HepG2 (cell line): Measurements from ENCODE around the gene LSMEM2. TPM values are rescaled to one million over a fixed set of nuclear protein-coding genes. Genes with fewer than 3 reads are reported as not detected.

ENCODE experiments used
- ARHGAP35 ChIP-seq: sonication (generic); formaldehyde crosslinking; IDR thresholded peaks from 2 replicates; pipeline ENCODE4 v1.9.0; 2022; ENCODE audit warnings: mild to moderate bottlenecking, inconsistent platforms, moderate library complexity, missing genetic modification reagents, borderline replicate concordance
- DNMT1 ChIP-seq: sonication (generic); formaldehyde crosslinking; IDR thresholded peaks from 2 replicates; pipeline ENCODE4 v1.5.1; 2020; ENCODE audit warnings: mild to moderate bottlenecking, missing genetic modification reagents
- ELF1 ChIP-seq: sonication (generic); formaldehyde crosslinking; IDR thresholded peaks from 2 replicates; pipeline ENCODE4 v1.4.0; 2020; ENCODE audit warnings: missing genetic modification reagents
- KLF6 ChIP-seq: IDR thresholded peaks from 2 replicates; pipeline ENCODE4 v1.8.0; 2016; ENCODE audit warnings: missing biosample characterization, missing genetic modification reagents
- LCORL ChIP-seq, 2 experiments: fragments of 450-650 bp in 1 of 2; sonication (generic) in 1 of 2; formaldehyde crosslinking in 1 of 2; IDR thresholded peaks; 2 replicates each; pipeline versions ENCODE4 v1.5.0 to v1.6.1; 2017 to 2020; ENCODE audit warnings: antibody characterized with exemption in 1 of 2, missing genetic modification reagents in 1 of 2
- MIER3 ChIP-seq: IDR thresholded peaks from 2 replicates; pipeline ENCODE4 v1.6.1; 2016; ENCODE audit warnings: missing compliant biosample characterization, borderline replicate concordance
- MTF1 ChIP-seq: sonication (generic); formaldehyde crosslinking; IDR thresholded peaks from 2 replicates; pipeline ENCODE4 v1.5.0; 2020; ENCODE audit warnings: missing genetic modification reagents
- SIX4 ChIP-seq: sonication (generic); formaldehyde crosslinking; IDR thresholded peaks from 2 replicates; pipeline ENCODE4 v1.4.0; 2020; ENCODE audit warnings: missing genetic modification reagents
- SNAPC2 ChIP-seq: sonication (generic); formaldehyde crosslinking; IDR thresholded peaks from 2 replicates; pipeline ENCODE4 v1.8.1; 2022; ENCODE audit warnings: mild to moderate bottlenecking, missing genetic modification reagents
- TRIM24 ChIP-seq: sonication (generic); formaldehyde crosslinking; IDR thresholded peaks from 2 replicates; pipeline ENCODE4 v1.8.0; 2022; ENCODE audit warnings: mild to moderate bottlenecking, missing genetic modification reagents
- ZNF17 ChIP-seq: sonication (generic); formaldehyde crosslinking; IDR thresholded peaks from 2 replicates; pipeline ENCODE4 v1.5.0; 2020; ENCODE audit warnings: mild to moderate bottlenecking, missing genetic modification reagents
- ZNF564 ChIP-seq: sonication (generic); formaldehyde crosslinking; IDR thresholded peaks from 2 replicates; pipeline ENCODE4 v1.8.1; 2023; ENCODE audit warnings: mild to moderate bottlenecking, missing genetic modification reagents
- ZNF569 ChIP-seq: sonication (generic); formaldehyde crosslinking; IDR thresholded peaks from 2 replicates; pipeline ENCODE4 v1.5.0; 2020; ENCODE audit warnings: mild to moderate bottlenecking, missing genetic modification reagents, moderate library complexity, borderline replicate concordance
- polyA plus RNA-seq, 8 experiments: library from polyadenylated mRNA; depleted of rRNA in 3 of 8; stranded (reverse) in 7 of 8; unstranded in 1 of 8; fragments of >200 nt; fragmentation: Illumina TruSeq in 4 of 8; extraction: Trizol in 4 of 8; gene quantifications; 2 replicates each; pipeline versions ENCODE4 v1.2.1 to v1.2.3, GENCODE V29; 2011 to 2016; ENCODE audit warnings: low read depth in 4 of 8, missing spikeins in 1 of 8, mixed read lengths in 1 of 8; ENCODE audit not compliant: insufficient read depth in 1 of 8
- total RNA-seq, 5 experiments: library from RNA; depleted of rRNA; stranded (reverse); fragments of >200 nt; fragmentation: Illumina TruSeq; extraction: Trizol; gene quantifications; 2 replicates each; pipeline ENCODE4 v1.2.3, GENCODE V29; 2016; ENCODE audit warnings: low read depth in 1 of 5
- TF ChIP-seq, protein P1 (sequence below): sonication (generic); formaldehyde crosslinking; IDR thresholded peaks from 2 replicates; pipeline ENCODE4 v1.8.0; 2022; ENCODE audit warnings: missing genetic modification reagents, mild to moderate bottlenecking, inconsistent platforms, borderline replicate concordance
- TF ChIP-seq, protein P2 (sequence below): sonication (generic); formaldehyde crosslinking; IDR thresholded peaks from 2 replicates; pipeline ENCODE4 v1.5.1; 2020; ENCODE audit warnings: missing genetic modification reagents, mild to moderate bottlenecking, borderline replicate concordance
- TF ChIP-seq, protein P3 (sequence below): sonication (generic); formaldehyde crosslinking; IDR thresholded peaks from 2 replicates; pipeline ENCODE4 v1.8.0; 2022; ENCODE audit warnings: mild to moderate bottlenecking, missing genetic modification reagents, moderate library complexity
- TF ChIP-seq, protein P4 (sequence below): fragments of 450-650 bp; IDR thresholded peaks from 2 replicates; pipeline ENCODE4 v1.6.1; 2016
- TF ChIP-seq, protein P5 (sequence below): sonication (generic); formaldehyde crosslinking; IDR thresholded peaks from 2 replicates; pipeline ENCODE4 v1.4.0; 2020; ENCODE audit warnings: missing genetic modification reagents, borderline replicate concordance
- TF ChIP-seq, protein P6 (sequence below): sonication (generic); formaldehyde crosslinking; IDR thresholded peaks from 2 replicates; pipeline ENCODE4 v1.8.0; 2022; ENCODE audit warnings: mild to moderate bottlenecking, missing genetic modification reagents

Gene LSMEM2
- total and polyA plus RNA-seq, 2 of the 13 experiments (the other 11 are each of a cell fraction or from before 2014, with no cell fraction given) = 0.07 to 0.41 TPM

DNA sequence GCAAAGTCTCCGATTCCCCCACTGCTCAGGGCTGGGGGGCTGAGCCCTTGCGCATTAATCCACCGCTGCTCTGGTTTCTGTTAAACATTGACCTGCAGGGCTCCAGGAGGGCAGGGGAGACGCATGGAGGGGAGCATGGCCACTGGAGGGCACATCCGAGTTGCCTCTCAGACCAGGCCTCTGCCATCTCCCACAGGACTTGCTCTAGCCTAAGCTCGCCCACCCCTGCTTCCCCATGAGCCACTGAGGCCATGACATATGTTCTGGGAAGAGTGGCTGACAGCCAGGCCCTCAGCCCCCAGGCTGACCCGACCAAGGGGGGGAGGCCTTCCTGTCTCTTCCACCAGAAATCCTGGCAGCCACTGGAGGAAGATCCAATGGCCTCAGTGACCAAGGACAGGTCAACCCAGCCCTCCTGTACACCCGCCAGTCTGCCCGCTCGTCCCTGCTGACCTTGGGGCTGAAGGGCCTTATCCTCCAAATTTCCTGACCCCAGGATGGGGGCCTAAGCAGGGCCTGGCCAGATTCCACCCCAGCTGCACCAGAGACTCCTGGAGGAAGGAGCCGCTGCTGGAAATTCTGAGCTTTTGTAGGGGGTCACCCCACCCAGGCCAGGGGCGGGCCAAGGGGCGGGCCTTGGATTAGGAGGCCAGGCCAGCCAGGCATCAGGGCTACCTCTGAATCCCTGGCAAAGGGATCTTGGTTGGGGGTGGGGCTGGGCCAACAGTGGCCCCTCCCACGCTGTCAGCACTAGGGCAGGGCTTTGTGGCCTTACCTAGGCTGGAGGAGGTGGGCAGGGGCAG, 24.3 kb downstream of the LSMEM2 start, which contains the start of gene HYAL1 (continued):
- TF ChIP-seq LCORL (IDR thresholded peaks at IDR 0.05) = no peak
- TF ChIP-seq LCORL (CRISPR knock-in tag; IDR thresholded peaks at IDR 0.05) = peak; percentile 80
- TF ChIP-seq, protein P1, sequence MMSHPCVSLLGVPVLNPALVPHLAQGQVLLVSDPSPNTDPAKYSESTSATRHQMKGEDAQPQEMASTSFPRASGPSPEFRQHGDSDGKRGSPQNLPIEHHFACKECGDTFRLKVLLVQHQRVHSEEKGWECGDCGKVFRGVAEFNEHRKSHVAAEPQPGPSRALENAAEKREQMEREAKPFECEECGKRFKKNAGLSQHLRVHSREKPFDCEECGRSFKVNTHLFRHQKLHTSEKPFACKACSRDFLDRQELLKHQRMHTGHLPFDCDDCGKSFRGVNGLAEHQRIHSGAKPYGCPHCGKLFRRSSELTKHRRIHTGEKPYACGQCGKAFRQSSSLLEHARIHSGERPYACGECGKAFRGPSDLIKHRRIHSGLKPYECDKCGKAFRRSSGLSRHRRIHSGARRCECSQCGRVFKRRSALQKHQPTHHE = peak; percentile 71; the same call in 1 of the 2 replicates
- TF ChIP-seq, protein P2, sequence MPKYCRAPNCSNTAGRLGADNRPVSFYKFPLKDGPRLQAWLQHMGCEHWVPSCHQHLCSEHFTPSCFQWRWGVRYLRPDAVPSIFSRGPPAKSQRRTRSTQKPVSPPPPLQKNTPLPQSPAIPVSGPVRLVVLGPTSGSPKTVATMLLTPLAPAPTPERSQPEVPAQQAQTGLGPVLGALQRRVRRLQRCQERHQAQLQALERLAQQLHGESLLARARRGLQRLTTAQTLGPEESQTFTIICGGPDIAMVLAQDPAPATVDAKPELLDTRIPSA (CRISPR knock-in tag) = no peak
- TF ChIP-seq, protein P3, sequence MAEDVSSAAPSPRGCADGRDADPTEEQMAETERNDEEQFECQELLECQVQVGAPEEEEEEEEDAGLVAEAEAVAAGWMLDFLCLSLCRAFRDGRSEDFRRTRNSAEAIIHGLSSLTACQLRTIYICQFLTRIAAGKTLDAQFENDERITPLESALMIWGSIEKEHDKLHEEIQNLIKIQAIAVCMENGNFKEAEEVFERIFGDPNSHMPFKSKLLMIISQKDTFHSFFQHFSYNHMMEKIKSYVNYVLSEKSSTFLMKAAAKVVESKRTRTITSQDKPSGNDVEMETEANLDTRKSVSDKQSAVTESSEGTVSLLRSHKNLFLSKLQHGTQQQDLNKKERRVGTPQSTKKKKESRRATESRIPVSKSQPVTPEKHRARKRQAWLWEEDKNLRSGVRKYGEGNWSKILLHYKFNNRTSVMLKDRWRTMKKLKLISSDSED (CRISPR knock-in tag) = no peak
- TF ChIP-seq, protein P4, sequence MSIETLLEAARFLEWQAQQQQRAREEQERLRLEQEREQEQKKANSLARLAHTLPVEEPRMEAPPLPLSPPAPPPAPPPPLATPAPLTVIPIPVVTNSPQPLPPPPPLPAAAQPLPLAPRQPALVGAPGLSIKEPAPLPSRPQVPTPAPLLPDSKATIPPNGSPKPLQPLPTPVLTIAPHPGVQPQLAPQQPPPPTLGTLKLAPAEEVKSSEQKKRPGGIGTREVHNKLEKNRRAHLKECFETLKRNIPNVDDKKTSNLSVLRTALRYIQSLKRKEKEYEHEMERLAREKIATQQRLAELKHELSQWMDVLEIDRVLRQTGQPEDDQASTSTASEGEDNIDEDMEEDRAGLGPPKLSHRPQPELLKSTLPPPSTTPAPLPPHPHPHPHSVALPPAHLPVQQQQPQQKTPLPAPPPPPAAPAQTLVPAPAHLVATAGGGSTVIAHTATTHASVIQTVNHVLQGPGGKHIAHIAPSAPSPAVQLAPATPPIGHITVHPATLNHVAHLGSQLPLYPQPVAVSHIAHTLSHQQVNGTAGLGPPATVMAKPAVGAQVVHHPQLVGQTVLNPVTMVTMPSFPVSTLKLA = no peak; the same call in 1 of the 2 replicates
- peak; percentile 51; the same call in 1 of the 2 replicates for TF ChIP-seq MIER3 (CRISPR knock-in tag)
- peak; percentile 42 for TF ChIP-seq ZNF564 (CRISPR knock-in tag)
- TF ChIP-seq DNMT1 (CRISPR knock-in tag) = no peak
- 0 out of 2 replicates have a peak, but pooled peaks have one; percentile 76 for TF ChIP-seq ZNF569 (CRISPR knock-in tag)
- TF ChIP-seq ARHGAP35 (CRISPR knock-in tag) = peak; percentile 90; the same call in 1 of the 2 replicates
- no peak for TF ChIP-seq TRIM24
- TF ChIP-seq, protein P5, sequence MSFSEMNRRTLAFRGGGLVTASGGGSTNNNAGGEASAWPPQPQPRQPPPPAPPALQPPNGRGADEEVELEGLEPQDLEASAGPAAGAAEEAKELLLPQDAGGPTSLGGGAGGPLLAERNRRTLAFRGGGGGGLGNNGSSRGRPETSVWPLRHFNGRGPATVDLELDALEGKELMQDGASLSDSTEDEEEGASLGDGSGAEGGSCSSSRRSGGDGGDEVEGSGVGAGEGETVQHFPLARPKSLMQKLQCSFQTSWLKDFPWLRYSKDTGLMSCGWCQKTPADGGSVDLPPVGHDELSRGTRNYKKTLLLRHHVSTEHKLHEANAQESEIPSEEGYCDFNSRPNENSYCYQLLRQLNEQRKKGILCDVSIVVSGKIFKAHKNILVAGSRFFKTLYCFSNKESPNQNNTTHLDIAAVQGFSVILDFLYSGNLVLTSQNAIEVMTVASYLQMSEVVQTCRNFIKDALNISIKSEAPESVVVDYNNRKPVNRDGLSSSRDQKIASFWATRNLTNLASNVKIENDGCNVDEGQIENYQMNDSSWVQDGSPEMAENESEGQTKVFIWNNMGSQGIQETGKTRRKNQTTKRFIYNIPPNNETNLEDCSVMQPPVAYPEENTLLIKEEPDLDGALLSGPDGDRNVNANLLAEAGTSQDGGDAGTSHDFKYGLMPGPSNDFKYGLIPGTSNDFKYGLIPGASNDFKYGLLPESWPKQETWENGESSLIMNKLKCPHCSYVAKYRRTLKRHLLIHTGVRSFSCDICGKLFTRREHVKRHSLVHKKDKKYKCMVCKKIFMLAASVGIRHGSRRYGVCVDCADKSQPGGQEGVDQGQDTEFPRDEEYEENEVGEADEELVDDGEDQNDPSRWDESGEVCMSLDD (CRISPR knock-in tag) = no peak
- TF ChIP-seq MTF1 (CRISPR knock-in tag) = 0 out of 2 replicates have a peak, but pooled peaks have one; percentile 27
- TF ChIP-seq SIX4 (CRISPR knock-in tag) = no peak
- TF ChIP-seq, protein P6, sequence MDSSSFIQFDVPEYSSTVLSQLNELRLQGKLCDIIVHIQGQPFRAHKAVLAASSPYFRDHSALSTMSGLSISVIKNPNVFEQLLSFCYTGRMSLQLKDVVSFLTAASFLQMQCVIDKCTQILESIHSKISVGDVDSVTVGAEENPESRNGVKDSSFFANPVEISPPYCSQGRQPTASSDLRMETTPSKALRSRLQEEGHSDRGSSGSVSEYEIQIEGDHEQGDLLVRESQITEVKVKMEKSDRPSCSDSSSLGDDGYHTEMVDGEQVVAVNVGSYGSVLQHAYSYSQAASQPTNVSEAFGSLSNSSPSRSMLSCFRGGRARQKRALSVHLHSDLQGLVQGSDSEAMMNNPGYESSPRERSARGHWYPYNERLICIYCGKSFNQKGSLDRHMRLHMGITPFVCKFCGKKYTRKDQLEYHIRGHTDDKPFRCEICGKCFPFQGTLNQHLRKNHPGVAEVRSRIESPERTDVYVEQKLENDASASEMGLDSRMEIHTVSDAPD (CRISPR knock-in tag) = 0 out of 2 replicates have a peak, but pooled peaks have one; percentile 36
- TF ChIP-seq ELF1 = peak; percentile 10
- TF ChIP-seq ZNF17 (CRISPR knock-in tag) = no peak
- peak; percentile 49; the same call in 1 of the 2 replicates for TF ChIP-seq KLF6 (CRISPR knock-in tag)
- TF ChIP-seq SNAPC2 (CRISPR knock-in tag) = peak; percentile 96
